GM19351 (cell line): ENCODE results near the gene JPH3.

Experiments
- ATAC-seq: cut with Tn5 transposase; IDR thresholded peaks from one replicate; pipeline ENCODE4 v1.9.1; 2021; ENCODE audit warnings: mild to moderate bottlenecking, moderate library complexity; ENCODE audit not compliant: unreplicated experiment

JPH3 gene

GRCh38 chr16:87598431-87598830, 3.9 kb upstream of the JPH3 start:
- ATAC-seq, result no peak

DNA sequence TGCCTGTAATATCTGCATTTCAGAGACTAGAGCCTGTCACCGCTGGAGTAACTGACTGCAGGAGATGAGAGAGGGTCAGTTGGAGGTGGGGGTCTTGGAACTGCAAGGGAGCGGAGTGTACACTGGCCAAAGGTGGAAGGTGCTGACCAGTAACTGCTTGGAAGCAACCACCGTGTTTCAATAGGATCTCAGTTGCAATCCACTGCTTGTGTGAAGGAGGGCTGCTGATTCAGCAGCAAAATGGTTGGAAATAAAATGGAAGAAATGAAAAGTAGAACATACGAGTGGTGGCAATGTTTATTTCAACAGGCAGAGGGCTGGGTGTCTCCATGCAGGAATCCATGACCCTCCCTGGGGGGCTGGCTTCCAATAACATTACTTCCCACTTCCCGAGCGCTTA, 2.1 kb upstream of the JPH3 start:
- ATAC-seq, result no peak

DNA sequence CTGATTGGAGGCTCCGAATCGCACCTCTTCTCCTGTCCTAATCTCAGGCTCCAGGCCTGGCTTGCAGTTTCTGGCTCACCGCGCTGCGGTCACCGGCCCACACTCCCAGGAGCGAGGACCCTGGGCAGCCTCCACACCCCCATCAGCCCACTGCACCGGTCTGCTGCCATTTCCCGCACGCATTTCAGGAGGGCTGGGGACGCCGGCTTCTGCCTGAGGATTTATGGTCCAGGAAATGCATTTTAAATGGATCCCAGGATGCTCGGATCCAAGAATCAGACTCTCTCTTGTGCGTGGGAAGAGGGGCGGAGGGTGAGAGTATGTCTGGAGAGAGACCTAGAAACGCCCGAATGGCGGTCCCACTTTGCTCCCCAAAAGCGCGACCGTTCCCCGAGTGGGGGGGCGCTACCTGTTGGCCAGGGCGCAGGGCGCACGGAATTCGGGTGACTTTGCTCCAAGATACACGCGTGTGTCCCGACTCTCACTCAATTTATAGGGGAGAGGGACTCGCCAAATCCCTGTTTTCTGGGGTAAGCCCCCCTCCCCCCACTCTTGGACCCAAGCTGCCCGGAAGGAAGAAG, 817 bp upstream of the JPH3 start:
- ATAC-seq, result no peak

DNA sequence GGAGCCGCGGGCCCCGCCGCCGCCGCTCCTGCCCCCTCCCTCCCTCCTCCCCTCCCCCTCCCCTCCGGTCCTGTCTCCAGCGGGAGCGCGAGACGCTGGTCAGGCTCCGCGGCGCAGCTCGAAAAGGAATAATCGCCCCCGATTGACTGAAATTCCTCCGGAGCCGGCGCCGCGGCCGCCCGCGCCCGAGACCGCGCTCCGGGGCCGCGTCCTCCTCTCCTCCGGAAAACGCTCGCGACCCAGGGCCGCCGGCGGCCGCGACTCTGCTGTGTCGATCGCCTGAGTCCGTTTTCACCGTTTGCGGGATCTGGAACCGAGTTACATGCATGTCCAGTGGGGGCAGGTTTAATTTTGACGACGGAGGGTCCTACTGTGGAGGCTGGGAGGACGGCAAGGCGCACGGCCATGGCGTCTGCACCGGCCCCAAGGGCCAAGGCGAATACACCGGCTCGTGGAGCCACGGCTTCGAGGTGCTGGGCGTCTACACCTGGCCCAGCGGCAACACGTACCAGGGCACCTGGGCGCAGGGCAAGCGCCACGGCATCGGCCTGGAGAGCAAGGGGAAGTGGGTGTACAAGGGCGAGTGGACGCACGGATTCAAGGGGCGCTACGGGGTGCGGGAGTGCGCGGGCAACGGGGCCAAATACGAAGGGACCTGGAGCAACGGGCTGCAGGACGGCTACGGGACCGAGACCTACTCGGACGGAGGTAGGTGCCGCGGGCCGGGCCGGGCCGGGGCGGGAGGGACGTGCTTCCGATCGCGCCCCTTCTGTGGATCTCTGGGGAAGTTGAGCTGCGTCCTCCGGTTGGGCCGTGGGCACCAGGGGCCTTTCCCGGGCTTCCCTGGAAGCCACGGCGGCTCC, 744 bp downstream of the JPH3 start:
- ATAC-seq, result no peak

DNA sequence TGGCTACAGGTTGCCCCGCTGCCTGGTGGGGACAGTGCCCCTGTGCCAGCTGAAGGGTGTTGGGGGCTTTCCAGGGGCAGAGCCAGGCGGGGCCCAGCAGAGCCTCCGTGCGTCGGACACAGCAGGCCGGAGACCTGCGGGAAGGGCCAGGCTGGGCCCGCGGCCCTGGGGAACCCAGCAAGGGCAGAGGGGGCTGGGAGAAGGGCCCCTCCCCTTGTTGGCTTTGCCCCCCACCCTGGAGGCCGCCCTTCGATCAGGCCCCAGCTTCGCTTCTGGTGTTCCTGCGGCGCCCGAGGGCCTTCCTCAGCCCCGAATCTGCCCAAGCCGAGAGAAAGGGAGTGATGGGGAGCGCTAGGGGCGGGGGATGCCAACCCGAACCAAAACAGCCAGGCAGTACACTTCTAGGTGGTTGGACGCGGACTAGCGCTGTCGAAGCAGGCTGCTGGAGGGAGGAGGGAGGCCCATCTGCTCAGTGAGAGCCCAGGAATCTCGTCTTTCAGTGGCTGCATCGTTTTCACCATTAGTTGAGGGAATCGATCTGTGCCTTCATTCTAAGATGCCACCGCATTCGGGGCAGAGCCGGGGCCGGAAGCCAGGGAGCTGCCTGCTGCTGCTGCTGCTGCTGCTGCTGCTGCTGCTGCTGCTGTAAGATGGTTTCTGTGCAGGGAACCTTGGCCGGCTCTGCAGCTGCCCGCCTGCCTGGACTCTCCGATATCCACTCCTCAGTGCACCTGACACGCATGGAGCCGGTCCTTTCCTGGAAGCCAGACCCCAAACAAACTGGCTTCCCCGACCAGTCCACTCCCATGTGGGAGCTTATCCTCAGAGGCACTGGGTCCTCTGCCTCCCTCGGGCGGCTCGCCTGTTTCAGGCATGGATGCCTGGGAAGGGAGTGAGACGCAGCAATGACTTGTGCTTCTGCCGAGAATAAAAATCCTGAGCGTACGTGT, 1.7 kb downstream of the JPH3 start:
- no peak for ATAC-seq

DNA sequence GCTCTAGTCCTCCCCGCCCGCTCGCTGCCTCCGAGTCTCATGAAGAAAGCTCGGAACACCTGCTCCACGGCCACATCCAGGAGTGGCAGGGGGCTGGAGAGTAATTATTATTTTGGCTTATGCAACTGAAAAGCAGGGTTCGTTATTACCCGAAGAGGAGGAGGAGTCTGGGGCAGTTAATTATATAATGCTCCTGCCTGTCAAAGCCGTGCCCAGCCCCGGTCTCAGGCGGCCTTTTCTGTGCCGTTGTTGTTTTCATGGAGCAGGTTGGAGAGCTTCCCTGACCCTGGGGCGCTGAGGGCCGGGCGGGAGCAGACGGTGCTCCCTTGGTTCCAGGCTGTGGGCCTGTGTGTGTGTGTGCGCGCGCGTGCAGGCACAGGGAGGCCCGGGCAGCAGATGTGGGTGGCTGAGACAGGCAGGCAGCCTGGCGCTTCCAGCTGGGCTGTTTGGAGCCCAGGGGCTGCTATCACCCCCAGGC, 2.4 kb downstream of the JPH3 start:
- no peak for ATAC-seq

- ATAC-seq, result no peak
These were observed 4.9 kb downstream of the JPH3 start for GRCh38 chr16:87607223-87607622.

- ATAC-seq, result no peak
These were observed 5.6 kb downstream of the JPH3 start for GRCh38 chr16:87607871-87608270.

GRCh38 chr16:87608400-87608985, 6.2 kb downstream of the JPH3 start:
- no peak for ATAC-seq

- ATAC-seq, result no peak
These were observed 7.7 kb downstream of the JPH3 start for GRCh38 chr16:87610026-87610425.

DNA sequence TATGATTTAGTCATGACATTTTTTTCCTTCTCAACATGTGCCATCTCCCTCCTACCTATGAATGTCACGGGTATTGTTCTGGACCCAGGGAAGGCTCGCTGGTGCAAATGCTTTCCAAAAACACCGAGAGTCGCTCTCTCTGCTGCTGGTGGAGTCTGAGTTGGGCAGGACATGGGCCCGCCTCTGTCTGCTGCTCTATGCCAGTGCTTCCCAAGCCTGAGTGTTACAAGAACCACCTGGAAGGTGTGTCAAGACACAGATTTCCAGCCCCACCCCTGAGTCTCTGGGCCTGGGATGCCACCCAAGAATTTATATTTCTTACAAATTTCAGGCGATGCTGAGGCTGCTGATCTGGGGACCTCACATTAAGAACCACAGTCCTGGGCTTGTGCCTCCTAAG, 9.1 kb downstream of the JPH3 start:
- no peak for ATAC-seq

DNA sequence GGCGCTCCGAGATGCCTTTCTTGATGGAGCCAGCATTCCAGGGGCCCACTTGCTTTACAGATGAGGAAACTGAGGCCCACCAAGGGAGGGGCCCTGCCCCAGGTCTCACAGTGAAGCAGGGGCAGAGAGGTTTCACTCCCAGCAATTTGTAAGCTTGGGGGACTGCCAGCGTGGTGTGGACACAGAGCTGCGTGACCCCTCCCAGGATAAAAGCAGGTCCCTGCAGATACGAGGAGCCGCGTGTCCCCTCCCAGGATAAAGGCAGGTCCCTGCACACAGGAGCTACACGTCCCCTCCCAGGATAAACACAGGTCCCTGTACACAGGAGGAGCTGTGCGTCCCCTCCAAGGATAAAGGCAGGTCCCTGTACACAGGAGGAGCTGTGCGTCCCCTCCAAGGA, 11.7 kb downstream of the JPH3 start:
- no peak for ATAC-seq

DNA sequence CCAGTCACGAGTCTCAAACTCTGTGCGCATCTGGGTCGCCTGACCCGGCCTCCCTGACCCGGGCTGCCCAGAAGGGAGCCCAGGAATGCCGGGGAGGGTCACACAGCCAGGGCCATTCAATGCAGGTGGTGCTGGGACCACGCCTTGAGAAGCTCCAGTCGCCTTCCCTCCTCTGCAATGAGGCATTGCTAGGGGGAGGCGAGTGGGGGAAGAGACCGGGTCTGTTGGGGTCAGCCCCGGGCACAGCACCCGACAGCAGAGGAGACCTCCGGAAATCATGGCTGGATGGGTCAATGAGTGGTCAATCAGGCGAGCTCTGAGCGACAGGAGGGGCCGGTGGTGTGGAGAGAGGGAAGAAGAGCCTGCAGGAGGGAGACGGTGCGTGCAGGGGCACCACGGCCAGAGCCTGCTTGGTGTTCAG, 13.3 kb downstream of the JPH3 start:
- no peak for ATAC-seq

DNA sequence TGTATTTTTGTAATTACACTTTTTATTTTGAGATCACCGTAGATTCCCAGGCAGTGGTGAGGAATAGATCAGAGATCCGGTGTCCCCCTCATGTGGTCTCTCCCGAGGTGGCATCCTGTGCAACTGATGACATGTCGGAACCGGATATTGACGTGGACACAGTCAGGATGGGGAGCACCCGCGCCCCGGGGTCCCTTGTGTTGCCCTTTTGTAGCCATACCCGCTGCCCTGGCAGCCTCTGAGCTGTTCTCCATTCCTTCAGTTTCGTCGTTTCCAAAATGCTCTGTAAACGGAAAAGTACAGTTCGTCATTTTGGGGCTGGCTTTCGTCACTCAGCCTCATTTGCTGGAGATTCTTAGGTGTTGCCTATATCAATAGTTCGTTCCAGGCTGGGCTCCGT, 14.2 kb downstream of the JPH3 start:
- no peak for ATAC-seq

DNA sequence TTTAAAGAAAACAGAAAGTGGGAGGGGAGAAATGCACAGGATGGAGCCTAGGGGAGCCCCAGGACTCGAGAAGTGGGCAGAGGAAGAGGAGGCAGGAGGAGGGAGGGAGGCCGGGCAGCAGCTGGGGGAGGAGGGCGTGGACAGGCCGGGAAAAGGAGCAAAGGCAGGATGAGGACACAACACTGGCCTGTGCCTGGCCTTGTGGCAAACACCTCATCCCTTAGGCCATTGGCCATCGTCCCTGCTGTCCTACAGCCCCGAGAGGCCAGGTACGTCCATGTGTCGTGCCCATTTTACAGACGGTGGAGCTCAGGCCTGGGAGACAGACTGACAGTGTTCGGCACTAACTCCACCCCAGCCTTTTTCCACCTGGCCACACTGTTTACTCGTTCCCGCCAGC, 15.9 kb downstream of the JPH3 start:
- ATAC-seq, result no peak

- no peak for ATAC-seq
These were observed 17.3 kb downstream of the JPH3 start for GRCh38 chr16:87619360-87620200.

DNA sequence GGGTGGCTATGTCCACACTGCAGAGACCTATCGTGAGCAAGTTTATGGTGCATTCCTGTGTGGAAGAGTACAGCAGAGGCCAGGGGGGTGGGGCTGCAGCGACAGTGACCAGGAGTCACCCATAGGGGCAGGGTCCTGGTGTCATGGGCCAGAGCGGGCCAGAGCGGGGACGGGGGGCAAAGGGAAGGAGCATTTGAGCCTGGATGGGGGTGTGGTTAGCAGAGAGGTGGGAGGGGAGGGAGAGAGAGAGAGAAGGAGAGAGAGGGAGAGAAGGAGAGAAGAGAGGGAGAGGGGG, 17.8 kb downstream of the JPH3 start:
- ATAC-seq, result no peak

DNA sequence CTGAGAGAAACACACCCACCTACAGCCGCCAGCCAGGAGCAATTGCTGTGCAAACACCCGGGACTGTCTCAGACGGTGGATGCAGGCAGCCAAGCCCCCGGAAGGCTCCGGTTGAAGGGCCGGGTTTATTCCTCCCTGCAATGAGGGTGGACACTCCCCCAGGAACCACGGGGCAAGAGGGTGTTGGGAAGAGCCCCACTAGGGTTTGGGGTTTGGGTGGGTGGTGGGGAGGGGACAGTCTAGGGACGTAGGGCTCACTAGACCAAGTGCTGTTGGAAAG, 19.2 kb downstream of the JPH3 start:
- no peak for ATAC-seq

DNA sequence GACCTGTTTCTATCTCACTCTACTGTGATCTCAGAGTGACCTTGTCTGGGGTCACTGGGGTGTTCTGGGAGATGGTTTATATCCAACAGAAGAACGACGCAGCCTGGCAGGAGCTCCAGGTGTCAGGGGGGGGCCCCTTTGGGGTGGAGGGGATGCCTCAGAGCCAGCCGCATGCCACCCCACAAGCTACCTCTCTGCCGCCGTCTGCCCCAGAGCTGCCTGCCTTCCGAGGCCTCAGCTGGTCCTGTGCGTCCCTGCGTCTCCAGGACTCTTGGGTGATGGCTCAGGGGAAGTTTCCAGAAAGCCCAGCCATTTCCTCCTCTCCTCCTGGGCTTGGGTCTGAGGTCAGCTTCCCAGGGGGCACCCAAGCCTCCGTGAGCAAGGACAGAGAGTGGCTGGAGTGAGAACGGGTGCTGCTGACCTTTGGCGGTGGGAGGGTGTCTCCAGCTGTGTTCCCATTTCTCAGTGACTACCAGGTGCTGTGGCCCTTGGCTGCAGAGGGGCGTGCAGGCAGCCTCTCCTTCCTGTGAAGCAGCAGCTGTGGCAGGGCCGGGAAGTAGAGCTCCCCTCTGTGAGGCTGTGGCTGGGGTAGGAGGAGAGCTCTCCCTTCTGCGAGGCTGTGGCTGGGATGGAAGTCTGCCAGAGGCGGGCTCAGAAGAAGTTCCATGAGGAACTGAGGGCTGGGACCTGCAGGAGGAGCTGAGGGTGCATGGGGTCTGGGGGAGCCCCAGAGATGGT, 19.8 kb downstream of the JPH3 start:
- no peak for ATAC-seq

GRCh38 chr16:87622756-87623319, 20.5 kb downstream of the JPH3 start:
- no peak for ATAC-seq
